Liver (tissue), 9 donors: ENCODE results near the gene MASP1. TPM values are rescaled to one million over a fixed set of nuclear protein-coding genes. Genes with fewer than 3 reads are reported as not detected.

Source experiments
- DNase-seq: peaks from one replicate; pipeline ENCODE4 v3.0.0-alpha.2; 2017; ENCODE audit warnings: low spot score
- H3K27ac ChIP-seq, 2 donors: one replicate each; pipeline ENCODE4 v1.7.0; 2013; ENCODE audit warnings: inconsistent platforms in 2 of 2, low read length in 2 of 2, control low read depth in 1 of 2, low read depth in 1 of 2, mild to moderate bottlenecking in 1 of 2
- H3K27me3 ChIP-seq, 4 donors: one replicate each; pipeline versions ENCODE4 v1.6.1 to v1.7.0; 2013; ENCODE audit warnings: low read length in 3 of 4, inconsistent platforms in 1 of 4, mild to moderate bottlenecking in 1 of 4, moderate library complexity in 1 of 4; ENCODE audit not compliant: control insufficient read depth in 4 of 4, insufficient read depth in 4 of 4
- H3K36me3 ChIP-seq, 4 donors: one replicate each; pipeline versions ENCODE4 v1.6.1 to v1.7.0; 2013; ENCODE audit warnings: low read length in 3 of 4, mild to moderate bottlenecking in 3 of 4, low read depth in 1 of 4, moderate library complexity in 1 of 4; ENCODE audit not compliant: control insufficient read depth in 4 of 4, insufficient read depth in 3 of 4
- H3K4me1 ChIP-seq, 4 donors: one replicate each; pipeline versions ENCODE4 v1.6.1 to v1.7.0; 2013; ENCODE audit warnings: low read length in 3 of 4, mild to moderate bottlenecking in 3 of 4, moderate library complexity in 1 of 4; ENCODE audit not compliant: control insufficient read depth in 4 of 4, insufficient read depth in 4 of 4
- H3K4me3 ChIP-seq, 3 donors: one replicate each; pipeline versions ENCODE4 v1.6.1 to v1.7.0; 2013; ENCODE audit warnings: low read length in 3 of 3, control low read depth in 1 of 3, low read depth in 1 of 3, mild to moderate bottlenecking in 1 of 3
- H3K9ac ChIP-seq, 2 donors: one replicate each; pipeline ENCODE4 v1.7.0; 2013; ENCODE audit warnings: low read length in 2 of 2, mild to moderate bottlenecking in 2 of 2, moderate library complexity in 2 of 2, control low read depth in 1 of 2, low read depth in 1 of 2
- H3K9me3 ChIP-seq, 4 donors: one replicate each; pipeline versions ENCODE4 v1.6.1 to v1.7.0; 2013; ENCODE audit warnings: low read length in 3 of 4; ENCODE audit not compliant: control insufficient read depth in 4 of 4
- EGR1 ChIP-seq, 2 donors: IDR thresholded peaks; 2 replicates each; pipeline ENCODE4 v1.6.1; 2016 to 2018; ENCODE audit warnings: antibody characterized with exemption in 2 of 2, low read depth in 2 of 2
- FOXA1 ChIP-seq: IDR thresholded peaks from 2 replicates; pipeline ENCODE4 v1.6.1; 2016; ENCODE audit warnings: antibody characterized with exemption
- FOXA2 ChIP-seq: IDR thresholded peaks from 2 replicates; pipeline ENCODE4 v1.6.1; 2016; ENCODE audit warnings: antibody characterized with exemption
- GABPA ChIP-seq, 2 donors: IDR thresholded peaks in 1 of 2; conservative IDR thresholded peaks in 1 of 2; 2 replicates each; pipeline ENCODE4 v1.6.1; 2016; ENCODE audit warnings: antibody characterized with exemption in 2 of 2, mild to moderate bottlenecking in 1 of 2, moderate library complexity in 1 of 2
- HNF4A ChIP-seq, 2 donors: conservative IDR thresholded peaks; 2 replicates each; pipeline ENCODE4 v1.6.1; 2016; ENCODE audit warnings: antibody characterized with exemption in 2 of 2, mild to moderate bottlenecking in 2 of 2
- HNF4G ChIP-seq: IDR thresholded peaks from 2 replicates; pipeline ENCODE4 v1.6.1; 2016; ENCODE audit warnings: antibody characterized with exemption
- JUND ChIP-seq, 2 donors: IDR thresholded peaks; 2 replicates each; pipeline ENCODE4 v1.6.1; 2016; ENCODE audit warnings: antibody characterized with exemption in 2 of 2
- NR2F2 ChIP-seq: IDR thresholded peaks from 2 replicates; pipeline ENCODE4 v1.6.1; 2016; ENCODE audit warnings: antibody characterized with exemption
- RAD21 ChIP-seq, 2 donors: IDR thresholded peaks; 2 replicates each; pipeline ENCODE4 v1.6.1; 2016; ENCODE audit warnings: antibody characterized with exemption in 2 of 2, mild to moderate bottlenecking in 2 of 2
- RXRA ChIP-seq, 2 donors: IDR thresholded peaks; 2 replicates each; pipeline ENCODE4 v1.6.1; 2017 to 2018; ENCODE audit warnings: antibody characterized with exemption in 2 of 2, mild to moderate bottlenecking in 1 of 2
- SP1 ChIP-seq: IDR thresholded peaks from 2 replicates; pipeline ENCODE4 v1.6.1; 2018; ENCODE audit warnings: antibody characterized with exemption, mild to moderate bottlenecking
- TAF1 ChIP-seq: conservative IDR thresholded peaks from 2 replicates; pipeline ENCODE4 v1.6.1; 2016; ENCODE audit warnings: antibody characterized with exemption, mild to moderate bottlenecking
- YY1 ChIP-seq: IDR thresholded peaks from 2 replicates; pipeline ENCODE4 v1.6.1; 2016; ENCODE audit warnings: antibody characterized with exemption, mild to moderate bottlenecking
- WGBS: extraction: QIAGEN DNeasy Blood & Tissue Kit; methylation state at CpG from one replicate; pipeline ENCODE4 v1.1.7; 2013; 5-methylcytosine and 5-hydroxymethylcytosine counted together
- polyA plus RNA-seq, 2 donors: library from polyadenylated mRNA; stranded (reverse) in 1 of 2; unstranded in 1 of 2; fragments of 200-250 nt in 1 of 2; fragments of >200 nt in 1 of 2; fragmentation: Nextera tagmentation in 1 of 2; extraction: Ambion mirVana in 1 of 2; gene quantifications; one replicate each; pipeline versions ENCODE4 v1.2.1 to v1.2.3, GENCODE V29; 2013 to 2015
- total RNA-seq, 2 donors: library from RNA; depleted of rRNA; stranded (reverse); fragments of >200 nt; gene quantifications; one replicate each; pipeline ENCODE4 v1.2.3, GENCODE V29; 2014
- TF ChIP-seq, protein P1 (sequence below): IDR thresholded peaks from 2 replicates; pipeline ENCODE4 v1.6.1; 2016; ENCODE audit warnings: antibody characterized with exemption
- TF ChIP-seq, protein P2 (sequence below): IDR thresholded peaks from 2 replicates; pipeline ENCODE4 v1.6.1; 2016; ENCODE audit warnings: antibody characterized with exemption
- TF ChIP-seq, protein P3 (sequence below): IDR thresholded peaks from 2 replicates; pipeline ENCODE4 v1.6.1; 2016; ENCODE audit warnings: antibody characterized with exemption
- TF ChIP-seq, protein P4 (sequence below): IDR thresholded peaks from 2 replicates; pipeline ENCODE4 v1.6.1; 2016; ENCODE audit warnings: antibody characterized with exemption, mild to moderate bottlenecking
- TF ChIP-seq, protein P5 (sequence below): fragments of 150-350 bp; IDR thresholded peaks from 2 replicates; pipeline ENCODE4 v1.5.1; 2017; ENCODE audit warnings: improper control_type of control experiment, low read depth, low read length; ENCODE audit not compliant: missing input control
- donor health status: healthy.
- donor health status: healthy.
- donor health status: healthy.
- donor health status: healthy.
- donor health status: healthy.

MASP1 gene
- total and polyA plus RNA-seq, 4 donors, result 53.2 to 83.8 (median 73.8) TPM

DNA sequence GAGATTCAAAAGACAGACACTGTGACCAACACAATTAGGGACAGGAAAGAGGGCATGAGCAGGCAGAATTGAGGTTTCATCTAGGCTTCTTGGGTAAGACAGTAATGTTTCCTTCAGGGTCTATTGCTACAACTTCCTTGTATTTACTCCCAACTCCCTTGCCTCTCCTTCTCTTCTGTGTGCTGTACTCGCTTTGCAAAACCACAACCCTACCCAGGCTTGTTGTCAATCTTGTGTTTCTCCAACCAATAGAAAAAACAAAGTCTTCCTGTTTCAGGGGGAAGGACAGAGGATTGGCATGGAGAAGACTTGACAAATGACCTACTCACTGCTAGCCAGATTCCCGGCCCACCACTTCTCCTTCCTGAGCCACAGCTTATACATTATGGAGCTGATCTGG, 36.3 kb upstream of the MASP1 start:
- H3K4me1 ChIP-seq, result no peaks in the 10 kb centered on the region
- TF ChIP-seq, protein P1, sequence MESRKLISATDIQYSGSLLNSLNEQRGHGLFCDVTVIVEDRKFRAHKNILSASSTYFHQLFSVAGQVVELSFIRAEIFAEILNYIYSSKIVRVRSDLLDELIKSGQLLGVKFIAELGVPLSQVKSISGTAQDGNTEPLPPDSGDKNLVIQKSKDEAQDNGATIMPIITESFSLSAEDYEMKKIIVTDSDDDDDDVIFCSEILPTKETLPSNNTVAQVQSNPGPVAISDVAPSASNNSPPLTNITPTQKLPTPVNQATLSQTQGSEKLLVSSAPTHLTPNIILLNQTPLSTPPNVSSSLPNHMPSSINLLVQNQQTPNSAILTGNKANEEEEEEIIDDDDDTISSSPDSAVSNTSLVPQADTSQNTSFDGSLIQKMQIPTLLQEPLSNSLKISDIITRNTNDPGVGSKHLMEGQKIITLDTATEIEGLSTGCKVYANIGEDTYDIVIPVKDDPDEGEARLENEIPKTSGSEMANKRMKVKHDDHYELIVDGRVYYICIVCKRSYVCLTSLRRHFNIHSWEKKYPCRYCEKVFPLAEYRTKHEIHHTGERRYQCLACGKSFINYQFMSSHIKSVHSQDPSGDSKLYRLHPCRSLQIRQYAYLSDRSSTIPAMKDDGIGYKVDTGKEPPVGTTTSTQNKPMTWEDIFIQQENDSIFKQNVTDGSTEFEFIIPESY, result no peak
- no peak for TF ChIP-seq SP1
- TF ChIP-seq HNF4G, result no peak
- no peak for TF ChIP-seq YY1
- no peak for TF ChIP-seq FOXA2
- TF ChIP-seq NR2F2, result no peak
- TF ChIP-seq RXRA (IDR thresholded peaks at IDR 0.05), result no peak
- no peak for TF ChIP-seq RAD21 (IDR thresholded peaks at IDR 0.05)
- TF ChIP-seq, protein P2, sequence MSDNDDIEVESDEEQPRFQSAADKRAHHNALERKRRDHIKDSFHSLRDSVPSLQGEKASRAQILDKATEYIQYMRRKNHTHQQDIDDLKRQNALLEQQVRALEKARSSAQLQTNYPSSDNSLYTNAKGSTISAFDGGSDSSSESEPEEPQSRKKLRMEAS, result no peak
- TF ChIP-seq HNF4A (conservative IDR thresholded peaks at IDR 0.05), result no peak
- TF ChIP-seq JUND (IDR thresholded peaks at IDR 0.05), result no peak
- TF ChIP-seq FOXA1, result no peak
- TF ChIP-seq, protein P3, sequence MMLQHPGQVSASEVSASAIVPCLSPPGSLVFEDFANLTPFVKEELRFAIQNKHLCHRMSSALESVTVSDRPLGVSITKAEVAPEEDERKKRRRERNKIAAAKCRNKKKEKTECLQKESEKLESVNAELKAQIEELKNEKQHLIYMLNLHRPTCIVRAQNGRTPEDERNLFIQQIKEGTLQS, result no peak
- no peak for TF ChIP-seq EGR1 (IDR thresholded peaks at IDR 0.05; ENCODE audit: low read depth in 2 of 2)
- TF ChIP-seq, protein P4, sequence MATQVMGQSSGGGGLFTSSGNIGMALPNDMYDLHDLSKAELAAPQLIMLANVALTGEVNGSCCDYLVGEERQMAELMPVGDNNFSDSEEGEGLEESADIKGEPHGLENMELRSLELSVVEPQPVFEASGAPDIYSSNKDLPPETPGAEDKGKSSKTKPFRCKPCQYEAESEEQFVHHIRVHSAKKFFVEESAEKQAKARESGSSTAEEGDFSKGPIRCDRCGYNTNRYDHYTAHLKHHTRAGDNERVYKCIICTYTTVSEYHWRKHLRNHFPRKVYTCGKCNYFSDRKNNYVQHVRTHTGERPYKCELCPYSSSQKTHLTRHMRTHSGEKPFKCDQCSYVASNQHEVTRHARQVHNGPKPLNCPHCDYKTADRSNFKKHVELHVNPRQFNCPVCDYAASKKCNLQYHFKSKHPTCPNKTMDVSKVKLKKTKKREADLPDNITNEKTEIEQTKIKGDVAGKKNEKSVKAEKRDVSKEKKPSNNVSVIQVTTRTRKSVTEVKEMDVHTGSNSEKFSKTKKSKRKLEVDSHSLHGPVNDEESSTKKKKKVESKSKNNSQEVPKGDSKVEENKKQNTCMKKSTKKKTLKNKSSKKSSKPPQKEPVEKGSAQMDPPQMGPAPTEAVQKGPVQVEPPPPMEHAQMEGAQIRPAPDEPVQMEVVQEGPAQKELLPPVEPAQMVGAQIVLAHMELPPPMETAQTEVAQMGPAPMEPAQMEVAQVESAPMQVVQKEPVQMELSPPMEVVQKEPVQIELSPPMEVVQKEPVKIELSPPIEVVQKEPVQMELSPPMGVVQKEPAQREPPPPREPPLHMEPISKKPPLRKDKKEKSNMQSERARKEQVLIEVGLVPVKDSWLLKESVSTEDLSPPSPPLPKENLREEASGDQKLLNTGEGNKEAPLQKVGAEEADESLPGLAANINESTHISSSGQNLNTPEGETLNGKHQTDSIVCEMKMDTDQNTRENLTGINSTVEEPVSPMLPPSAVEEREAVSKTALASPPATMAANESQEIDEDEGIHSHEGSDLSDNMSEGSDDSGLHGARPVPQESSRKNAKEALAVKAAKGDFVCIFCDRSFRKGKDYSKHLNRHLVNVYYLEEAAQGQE, result no peak
- WGBS, result 85% methylated on average over 2 of the region's 2 CpGs
- no peaks in the 10 kb centered on the region for H3K27me3 ChIP-seq
- no peak overlapping the region for H3K4me3 ChIP-seq
- no peak for DNase-seq
- no peaks in the 10 kb centered on the region for H3K36me3 ChIP-seq
- no peak overlapping the region for H3K9ac ChIP-seq
- no peak overlapping the region for H3K27ac ChIP-seq
- no peaks in the 10 kb centered on the region for H3K9me3 ChIP-seq

DNA sequence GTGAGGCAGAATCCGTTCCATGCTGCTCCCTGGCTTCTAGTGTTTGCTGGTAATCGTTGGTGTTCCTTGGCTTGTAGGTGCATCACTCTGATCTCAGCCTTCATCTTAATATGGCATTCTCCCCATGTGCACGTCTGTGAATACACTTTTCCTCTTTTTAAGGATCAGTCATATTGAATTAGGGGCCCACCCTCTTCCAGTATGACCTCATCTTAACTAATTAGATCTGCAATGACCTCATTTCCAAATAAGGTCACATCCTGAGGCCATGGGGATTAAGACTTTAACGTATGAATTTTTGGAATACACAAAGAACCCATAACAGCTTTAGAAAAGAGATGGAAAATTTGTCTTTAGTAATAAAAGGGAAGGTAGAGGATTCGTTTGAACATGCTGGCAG, 34.1 kb upstream of the MASP1 start:
- no peaks in the 10 kb centered on the region for H3K27me3 ChIP-seq
- no peak overlapping the region for H3K4me3 ChIP-seq
- DNase-seq, result no peak
- no peak overlapping the region for H3K27ac ChIP-seq
- TF ChIP-seq SP1 (no peak), FOXA2 (no peak), FOXA1 (no peak), RXRA (IDR thresholded peaks at IDR 0.05) (no peak), GABPA (IDR thresholded peaks at IDR 0.05 in 1 of 2, conservative IDR thresholded peaks at IDR 0.05 in 1 of 2) (no peak), NR2F2 (no peak), TAF1 (no peak), HNF4A (conservative IDR thresholded peaks at IDR 0.05) (no peak), EGR1 (IDR thresholded peaks at IDR 0.05; ENCODE audit: low read depth in 2 of 2) (no peak), JUND (IDR thresholded peaks at IDR 0.05) (no peak)
- TF ChIP-seq, protein P1, result no peak
- TF ChIP-seq, protein P3, result no peak
- TF ChIP-seq, protein P5, sequence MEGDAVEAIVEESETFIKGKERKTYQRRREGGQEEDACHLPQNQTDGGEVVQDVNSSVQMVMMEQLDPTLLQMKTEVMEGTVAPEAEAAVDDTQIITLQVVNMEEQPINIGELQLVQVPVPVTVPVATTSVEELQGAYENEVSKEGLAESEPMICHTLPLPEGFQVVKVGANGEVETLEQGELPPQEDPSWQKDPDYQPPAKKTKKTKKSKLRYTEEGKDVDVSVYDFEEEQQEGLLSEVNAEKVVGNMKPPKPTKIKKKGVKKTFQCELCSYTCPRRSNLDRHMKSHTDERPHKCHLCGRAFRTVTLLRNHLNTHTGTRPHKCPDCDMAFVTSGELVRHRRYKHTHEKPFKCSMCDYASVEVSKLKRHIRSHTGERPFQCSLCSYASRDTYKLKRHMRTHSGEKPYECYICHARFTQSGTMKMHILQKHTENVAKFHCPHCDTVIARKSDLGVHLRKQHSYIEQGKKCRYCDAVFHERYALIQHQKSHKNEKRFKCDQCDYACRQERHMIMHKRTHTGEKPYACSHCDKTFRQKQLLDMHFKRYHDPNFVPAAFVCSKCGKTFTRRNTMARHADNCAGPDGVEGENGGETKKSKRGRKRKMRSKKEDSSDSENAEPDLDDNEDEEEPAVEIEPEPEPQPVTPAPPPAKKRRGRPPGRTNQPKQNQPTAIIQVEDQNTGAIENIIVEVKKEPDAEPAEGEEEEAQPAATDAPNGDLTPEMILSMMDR, result no peak
- TF ChIP-seq, protein P2, result no peak
- H3K36me3 ChIP-seq, result no peaks in the 10 kb centered on the region
- 74% methylated on average over 5 of the region's 5 CpGs for WGBS
- H3K9ac ChIP-seq, result no peak overlapping the region
- H3K4me1 ChIP-seq, result no peaks in the 10 kb centered on the region
- H3K9me3 ChIP-seq, result no peaks in the 10 kb centered on the region
